ENCODE measurements around the gene TAX1BP1.

The TAX1BP1 gene

DNA sequence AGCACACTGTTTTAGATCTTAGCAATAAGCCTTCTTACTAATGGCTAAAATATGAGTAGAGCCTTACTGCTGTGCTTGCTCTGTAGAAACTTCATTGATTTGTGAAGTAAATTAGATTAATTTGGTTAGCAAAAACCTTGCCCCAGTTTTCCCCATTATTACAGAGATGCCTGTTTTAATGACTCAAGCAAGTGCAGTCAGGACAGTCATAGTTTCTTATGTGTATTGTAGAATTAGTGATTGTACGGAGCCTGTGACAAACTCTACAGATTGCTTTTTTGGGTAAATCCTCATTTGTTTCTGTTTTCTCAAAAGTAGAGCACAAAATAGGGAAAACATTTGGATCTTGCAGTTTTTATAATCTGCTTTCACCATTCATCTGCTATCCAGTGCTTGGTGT is 7.0 kb downstream of the TAX1BP1 start:
- TF ChIP-seq GATA1 (IDR thresholded peaks at IDR 0.05; ENCODE audit: low read depth, low read length), result no peak
- no peak for TF ChIP-seq POLR2A (IDR thresholded peaks at IDR 0.05; ENCODE audit: low read length)
- DNase-seq, result no peak

DNA sequence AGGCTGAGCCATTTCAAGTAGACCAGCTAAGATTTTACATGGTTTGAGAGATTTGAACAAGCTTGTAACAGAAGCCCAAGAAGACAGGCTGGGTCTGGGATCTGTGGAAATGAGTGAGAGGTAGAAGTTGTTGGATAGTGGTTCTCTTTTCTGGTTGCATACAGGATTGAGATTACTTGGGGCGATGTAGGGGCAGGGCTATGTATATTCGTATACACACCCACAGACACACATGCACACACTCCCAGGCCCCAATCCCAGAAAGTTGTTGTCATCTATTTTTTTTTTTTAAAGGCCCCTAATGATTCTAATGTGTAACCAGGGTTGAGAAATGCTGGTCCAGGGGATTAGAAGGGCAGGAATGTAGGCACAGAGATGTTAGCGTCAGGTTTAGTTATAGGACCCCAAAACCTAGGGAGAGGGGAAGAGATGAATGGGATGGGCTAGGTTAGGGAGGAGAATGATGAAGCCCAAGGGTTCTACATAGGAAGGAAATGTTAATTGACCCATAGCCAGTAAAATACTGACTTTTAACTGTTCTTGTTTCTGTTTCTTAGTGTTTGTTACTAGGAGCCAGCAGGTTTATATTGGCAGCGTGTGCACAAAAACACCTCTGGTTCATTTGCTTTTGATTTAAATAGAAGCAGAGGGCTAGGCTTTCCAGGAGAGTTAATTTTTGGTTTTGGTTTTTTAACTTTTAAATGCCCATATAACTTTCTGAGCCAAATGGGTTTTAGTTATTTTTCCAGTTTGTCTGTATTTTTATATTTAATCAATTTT is 7.8 kb downstream of the TAX1BP1 start:
- DNase-seq, result no peak
- no peak for TF ChIP-seq POLR2A (IDR thresholded peaks at IDR 0.05; ENCODE audit: low read length)
- no peak for TF ChIP-seq GATA1 (IDR thresholded peaks at IDR 0.05; ENCODE audit: low read depth, low read length)

DNA sequence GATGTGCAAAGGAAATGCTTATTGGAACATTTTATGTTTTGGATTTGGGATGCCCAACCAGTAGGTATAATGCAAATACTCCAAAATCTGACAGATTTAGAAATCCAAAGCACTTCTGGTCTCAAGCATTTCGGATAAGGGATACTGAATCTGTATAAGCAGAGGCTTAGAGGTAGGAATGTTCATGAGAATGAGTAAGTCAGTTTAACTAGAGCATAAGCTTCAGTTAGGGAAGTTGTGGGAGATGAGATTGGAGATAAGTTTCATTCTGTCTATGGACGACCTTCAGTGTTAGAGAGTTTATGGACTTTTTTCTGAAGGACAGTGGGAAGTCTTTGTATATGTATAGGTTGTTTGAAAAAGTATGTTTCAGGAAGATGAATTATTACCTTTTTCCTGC is 10.4 kb downstream of the TAX1BP1 start:
- TF ChIP-seq POLR2A (IDR thresholded peaks at IDR 0.05; ENCODE audit: low read length), result no peak
- TF ChIP-seq GATA1 (IDR thresholded peaks at IDR 0.05; ENCODE audit: low read depth, low read length), result no peak
- no peak for DNase-seq

DNA sequence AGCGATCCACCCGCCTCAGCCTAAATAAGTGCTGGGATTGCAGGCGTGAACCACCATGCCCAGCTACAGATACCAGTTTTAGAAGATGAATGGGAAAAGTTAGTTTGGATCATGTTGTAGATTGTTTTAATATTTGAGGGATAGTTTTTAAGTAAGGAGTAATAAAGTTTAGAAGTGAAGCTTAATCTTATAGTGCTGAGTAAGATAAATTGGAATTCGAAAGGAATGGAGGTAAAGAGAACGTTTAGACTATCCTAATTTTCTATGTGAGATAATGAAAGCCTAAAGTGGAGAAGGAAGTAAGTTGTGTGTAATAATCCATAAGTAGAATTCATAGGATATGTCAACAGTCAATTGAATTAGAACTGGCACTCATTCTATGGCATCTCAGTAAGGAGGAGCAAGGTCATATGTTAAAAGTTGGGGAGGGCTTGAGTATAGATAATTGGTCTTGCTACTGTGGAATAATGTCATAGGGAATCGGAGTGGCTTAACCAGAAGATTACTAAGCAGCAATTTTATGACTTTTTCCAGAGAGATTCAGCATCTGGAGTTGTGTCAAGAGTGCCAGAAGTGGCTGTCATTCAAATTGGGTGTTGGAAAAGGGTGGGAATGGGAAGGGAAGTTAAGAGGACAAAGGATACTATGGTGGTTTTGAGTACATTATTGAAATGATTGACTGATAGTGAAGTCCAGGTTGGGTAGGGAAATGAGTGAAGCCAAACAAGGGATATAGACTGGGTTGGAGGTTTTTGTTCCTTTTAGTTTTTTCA is 12.1 kb downstream of the TAX1BP1 start:
- no peak for TF ChIP-seq GATA1 (IDR thresholded peaks at IDR 0.05; ENCODE audit: low read depth, low read length)
- no peak for TF ChIP-seq POLR2A (IDR thresholded peaks at IDR 0.05; ENCODE audit: low read length)
- no peak for DNase-seq

DNA sequence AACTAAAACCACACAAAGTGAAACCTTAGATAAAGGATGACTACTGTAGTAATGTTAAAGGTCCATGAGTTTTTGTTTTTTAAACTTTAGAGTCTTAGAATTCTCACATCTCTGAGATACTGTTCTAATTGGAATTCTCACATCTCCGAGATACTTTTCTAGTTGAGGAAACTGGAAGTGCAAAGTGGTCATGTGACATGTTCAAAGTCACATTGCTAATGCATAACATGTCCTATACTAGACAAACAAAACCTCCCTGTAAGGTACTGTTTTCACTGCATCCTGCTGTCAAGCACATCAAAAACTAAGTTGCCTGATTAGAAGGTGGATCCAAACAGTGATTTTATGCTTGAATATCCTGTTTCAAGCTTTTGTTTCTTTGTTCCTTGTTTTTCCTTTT is 13.9 kb downstream of the TAX1BP1 start:
- TF ChIP-seq GATA1 (IDR thresholded peaks at IDR 0.05; ENCODE audit: low read depth, low read length) (no peak), POLR2A (IDR thresholded peaks at IDR 0.05; ENCODE audit: low read length) (no peak)
- DNase-seq, result no peak

DNA sequence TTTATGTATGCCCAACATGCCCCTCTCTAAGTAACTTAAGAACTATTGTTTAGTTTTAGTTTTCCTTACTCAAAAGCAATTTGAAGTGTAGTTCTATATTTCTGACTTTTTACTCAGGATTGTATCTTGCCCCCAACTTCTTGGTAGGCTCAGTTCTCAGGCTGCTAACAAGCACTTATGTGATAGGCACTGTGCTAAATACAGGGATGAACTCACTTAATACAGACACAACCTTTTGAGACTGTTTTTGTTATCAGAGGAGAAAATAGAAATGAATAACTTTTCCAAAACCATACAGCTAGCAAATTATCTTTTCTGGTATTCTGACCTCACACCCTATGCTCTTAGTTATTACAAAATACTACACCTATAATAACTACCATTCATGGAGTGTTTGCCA is 16.3 kb downstream of the TAX1BP1 start:
- TF ChIP-seq GATA1 (IDR thresholded peaks at IDR 0.05; ENCODE audit: low read depth, low read length) (no peak), POLR2A (IDR thresholded peaks at IDR 0.05; ENCODE audit: low read length) (no peak)
- no peak for DNase-seq

DNA sequence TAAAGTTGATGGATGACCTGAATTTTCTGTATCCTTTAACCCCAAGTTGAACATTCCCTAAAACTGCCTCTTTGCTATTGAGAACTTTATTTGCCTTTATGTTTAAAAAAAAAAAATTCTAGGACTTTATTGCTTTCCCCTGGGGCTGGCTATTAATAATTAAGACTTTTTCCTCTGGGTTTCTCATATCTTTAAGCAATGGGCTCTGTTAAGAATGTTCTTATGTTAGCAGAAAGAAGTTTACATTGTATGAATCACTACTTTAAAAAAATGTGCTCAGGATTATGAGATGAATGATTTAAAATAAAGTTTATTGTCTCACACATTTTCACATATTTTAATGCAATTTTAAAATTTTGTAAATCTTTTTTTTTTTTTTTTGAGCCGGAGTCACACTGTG is 19.5 kb downstream of the TAX1BP1 start:
- DNase-seq, result no peak
- no peak for TF ChIP-seq GATA1 (IDR thresholded peaks at IDR 0.05; ENCODE audit: low read depth, low read length)
- TF ChIP-seq POLR2A (IDR thresholded peaks at IDR 0.05; ENCODE audit: low read length), result no peak

DNA sequence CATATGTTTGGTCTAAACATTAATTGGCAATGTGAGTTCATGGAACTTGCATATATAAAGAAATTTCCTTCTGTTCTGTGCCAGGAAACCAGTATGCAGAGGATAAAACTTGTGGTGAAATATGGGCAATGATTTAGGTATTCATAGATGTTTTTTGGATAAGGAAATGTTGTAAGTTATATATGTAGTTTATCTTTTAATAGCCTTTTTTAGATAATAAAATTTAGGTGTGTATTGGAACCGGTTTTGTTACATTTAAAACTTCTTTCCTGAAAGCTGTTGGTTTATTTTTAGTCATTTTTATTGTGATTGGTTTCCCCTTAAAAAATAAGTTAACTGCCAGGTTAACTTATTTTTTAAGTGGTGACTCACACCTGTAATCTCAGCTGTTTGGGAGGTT is 22.1 kb downstream of the TAX1BP1 start:
- no peak for DNase-seq
- TF ChIP-seq POLR2A (IDR thresholded peaks at IDR 0.05; ENCODE audit: low read length), result no peak
- TF ChIP-seq GATA1 (IDR thresholded peaks at IDR 0.05; ENCODE audit: low read depth, low read length), result no peak

DNA sequence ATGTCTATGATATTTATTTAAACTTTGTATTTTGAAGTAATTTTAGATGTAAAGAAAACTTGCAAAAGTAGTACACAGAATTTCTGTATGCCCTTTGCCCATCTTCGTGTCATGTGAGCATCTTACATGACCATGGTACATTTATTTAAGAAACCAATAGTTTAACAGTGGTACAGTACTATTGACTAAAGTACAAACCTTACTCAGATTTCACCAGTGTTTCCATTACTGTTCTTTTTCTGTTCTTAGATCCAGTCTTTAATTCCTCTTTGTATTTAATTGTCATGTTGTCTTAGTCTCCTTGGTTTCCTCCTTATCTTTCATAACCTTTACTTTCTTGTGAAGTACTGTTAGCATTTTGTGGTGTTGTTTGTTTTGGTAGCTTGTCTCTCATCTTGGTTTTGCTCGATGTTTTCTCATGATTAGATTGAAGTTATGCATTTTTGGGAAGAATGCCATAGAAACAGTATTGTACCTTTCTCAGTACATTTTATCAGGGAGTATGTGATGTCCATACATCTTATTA is 24.1 kb downstream of the TAX1BP1 start:
- TF ChIP-seq GATA1 (IDR thresholded peaks at IDR 0.05; ENCODE audit: low read depth, low read length) (no peak), POLR2A (IDR thresholded peaks at IDR 0.05; ENCODE audit: low read length) (no peak)
- DNase-seq, result peak in 1 of 2 experiments; percentile 66

DNA sequence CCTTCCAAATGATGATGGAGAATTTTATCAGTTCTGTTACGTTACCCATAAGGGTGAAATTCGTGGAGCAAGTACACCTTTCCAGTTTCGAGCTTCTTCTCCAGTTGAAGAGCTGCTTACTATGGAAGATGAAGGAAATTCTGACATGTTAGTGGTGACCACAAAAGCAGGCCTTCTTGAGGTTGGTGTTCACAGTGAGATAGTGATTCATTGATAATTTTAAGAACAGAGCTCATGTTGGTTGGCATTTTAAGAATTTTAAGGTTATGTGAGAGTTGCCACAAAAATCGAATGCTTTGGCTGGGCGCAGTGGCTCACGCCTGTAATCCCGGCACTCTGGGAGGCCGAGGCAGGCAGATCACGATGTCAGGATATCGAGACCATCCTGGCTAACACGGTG is 25.9 kb downstream of the TAX1BP1 start:
- TF ChIP-seq GATA1 (IDR thresholded peaks at IDR 0.05; ENCODE audit: low read depth, low read length) (no peak), POLR2A (IDR thresholded peaks at IDR 0.05; ENCODE audit: low read length) (no peak)
- DNase-seq, result no peak

DNA sequence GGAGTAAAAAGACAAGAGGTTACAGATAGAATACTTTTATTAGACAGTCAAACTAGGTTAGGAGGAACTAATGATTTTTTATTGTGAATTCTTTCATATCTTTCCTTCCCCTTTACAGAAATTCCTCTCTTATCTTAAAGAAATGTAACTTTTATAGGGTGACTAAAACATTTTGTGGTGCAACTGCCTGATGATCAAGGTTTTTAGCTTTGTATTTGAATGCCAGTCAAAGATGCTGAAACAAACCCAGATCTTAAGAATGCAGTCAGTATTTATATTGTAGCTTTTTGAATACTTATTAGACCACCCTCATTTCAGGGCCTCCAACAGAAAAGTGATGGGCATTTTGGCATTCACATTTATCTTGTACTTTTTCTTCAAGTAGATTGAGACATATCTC is 27.4 kb downstream of the TAX1BP1 start:
- DNase-seq, result no peak
- no peak for TF ChIP-seq GATA1 (IDR thresholded peaks at IDR 0.05; ENCODE audit: low read depth, low read length)
- TF ChIP-seq POLR2A (IDR thresholded peaks at IDR 0.05; ENCODE audit: low read length), result no peak

DNA sequence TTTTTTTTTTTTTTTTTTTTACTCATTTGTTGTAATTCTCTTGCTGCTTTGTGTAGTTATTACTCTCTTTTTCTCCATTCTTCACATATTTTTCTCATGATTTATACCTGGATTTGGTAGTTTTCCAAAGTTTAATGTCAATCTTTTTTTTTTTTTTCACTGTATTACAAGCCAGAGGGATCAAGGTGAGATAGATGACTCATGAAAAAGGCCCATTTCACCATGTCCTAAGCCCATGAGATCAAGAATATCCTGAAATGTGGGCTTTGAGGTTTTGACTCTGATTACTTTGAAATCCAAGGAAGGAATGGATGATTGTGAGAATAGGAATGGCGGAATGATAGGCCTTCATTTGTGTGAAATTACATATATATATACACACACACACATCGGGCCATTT is 31.1 kb downstream of the TAX1BP1 start:
- no peak for DNase-seq
- TF ChIP-seq GATA1 (IDR thresholded peaks at IDR 0.05; ENCODE audit: low read depth, low read length), result no peak
- TF ChIP-seq POLR2A (IDR thresholded peaks at IDR 0.05; ENCODE audit: low read length), result no peak

DNA sequence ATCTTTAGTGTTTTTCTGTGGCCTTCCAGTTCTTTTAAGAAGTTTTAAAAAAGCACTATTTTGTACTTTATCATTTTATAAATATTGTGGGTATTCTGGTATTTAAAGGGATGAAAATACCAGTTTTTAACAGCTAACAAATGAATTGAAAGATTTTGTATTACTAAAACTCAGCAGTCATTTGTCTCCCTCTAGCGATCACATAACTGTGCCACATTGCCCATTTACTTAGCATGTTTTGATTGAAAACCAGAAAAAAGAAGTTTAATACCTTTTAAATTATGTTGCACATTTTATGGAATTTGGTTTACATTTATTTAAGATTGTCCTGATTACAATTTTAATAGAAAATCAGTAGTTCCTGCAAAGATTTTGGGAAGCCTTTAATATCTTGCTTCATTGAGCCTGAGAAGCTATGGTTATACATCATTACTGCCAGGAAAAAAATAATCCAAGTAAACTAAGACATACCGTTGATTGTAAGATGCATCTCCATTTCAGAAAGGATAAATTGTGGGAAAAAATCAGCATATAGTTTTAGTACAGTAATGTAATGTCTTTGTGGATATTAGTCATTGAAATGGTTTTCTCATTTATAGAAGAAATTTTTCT is 34.9 kb downstream of the TAX1BP1 start:
- peak; percentile 37 to 61 for DNase-seq
- TF ChIP-seq POLR2A (IDR thresholded peaks at IDR 0.05; ENCODE audit: low read length), result no peak

DNA sequence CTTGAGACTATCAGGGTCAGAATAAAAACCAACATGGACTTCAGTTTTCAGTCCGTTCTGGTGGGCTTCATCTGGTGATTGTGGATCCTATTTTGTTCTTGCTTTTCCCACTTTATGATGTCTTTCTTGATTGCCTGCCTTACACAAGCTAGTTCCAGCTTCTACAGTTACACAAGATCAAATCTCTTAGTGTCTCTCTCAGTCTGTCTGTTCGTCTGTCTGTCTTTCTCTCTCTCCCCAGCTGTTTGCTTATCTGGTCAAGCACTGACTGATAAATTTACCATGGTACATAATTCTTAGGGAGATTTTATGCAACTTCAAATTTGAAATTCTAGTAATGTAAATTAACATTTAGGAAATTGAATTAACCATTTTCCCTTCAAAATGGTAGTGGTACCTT is 35.8 kb downstream of the TAX1BP1 start:
- DNase-seq, result peak; percentile 16 to 48
- TF ChIP-seq GATA1 (IDR thresholded peaks at IDR 0.05; ENCODE audit: low read depth, low read length) (no peak), POLR2A (IDR thresholded peaks at IDR 0.05; ENCODE audit: low read length) (no peak)

All from erythroblast (primary cell).